GM12878 (cell line): ENCODE results near the gene CLDN16. TPM values are rescaled to one million over a fixed set of nuclear protein-coding genes. Genes with fewer than 3 reads are reported as not detected.

Experiments used
- ATAC-seq: fragments of 200-7000 bp; cut with Tn5 transposase; 3 replicates; pipeline ENCODE4 v1.9.1; 2020; ENCODE audit warnings: mild to moderate bottlenecking, moderate library complexity
- BruUV-seq: library from RNA; stranded (reverse); fragments of 400-500 nt; replicated peaks from 2 replicates; lab custom pipeline; 2021; lab: Mats Ljungman, UMichigan
- CTCF ChIA-PET: fragments of 300-600 bp; sonication (Branson Sonifier 250); formaldehyde crosslinking; extraction: SDS; loops from one replicate; lab custom pipeline; 2021; ENCODE audit warnings: inconsistent platforms; lab: Yijun Ruan, JAX
- POLR2A ChIA-PET: fragments of 350-600 bp; formaldehyde crosslinking; extraction: SDS; loops from one replicate; lab custom pipeline; 2021; ENCODE audit warnings: inconsistent platforms; lab: Charles Lee
- RAD21 ChIA-PET: fragments of 300-600 bp; sonication (Branson Sonifier 250); formaldehyde crosslinking; loops from one replicate; lab custom pipeline; 2023; ENCODE audit warnings: antibody characterized with exemption; ENCODE audit not compliant: unreplicated experiment; lab: Charles Lee
- SMC1A ChIA-PET: fragments of 300-600 bp; sonication (Branson Sonifier 250); formaldehyde crosslinking; loops from one replicate; lab custom pipeline; 2023; ENCODE audit not compliant: unreplicated experiment, uncharacterized antibody; lab: Charles Lee
- DNase-seq: peaks from one replicate; pipeline ENCODE4 v3.0.0-alpha.2; 2011; ENCODE audit warnings: low read depth, low spot score
- FAIRE-seq: peaks from 3 replicates; lab custom pipeline; 2011; peaks lifted over from hg19 to GRCh38; lab: Jason Lieb, UNC
- H2AFZ ChIP-seq: 2 replicates; pipeline ENCODE4 v1.6.0; 2011; ENCODE audit warnings: low read depth, low read length, control low read depth; ENCODE audit not compliant: control insufficient read depth
- H3K27ac ChIP-seq: 2 replicates; pipeline ENCODE4 v1.5.1; 2011; ENCODE audit warnings: control low read depth; ENCODE audit not compliant: control insufficient read depth, insufficient read depth
- H3K27me3 ChIP-seq, 2 experiments: replicated peaks in 1 of 2; 2 replicates each; pipeline versions ENCODE4 v1.6.0 to v1.6.1; 2011; ENCODE audit warnings: low read length in 1 of 2; ENCODE audit not compliant: control insufficient read depth in 2 of 2, insufficient read depth in 2 of 2
- H3K36me3 ChIP-seq, 2 experiments: 2 replicates each; pipeline ENCODE4 v1.5.1; 2011; ENCODE audit warnings: low read length in 1 of 2; ENCODE audit not compliant: control insufficient read depth in 2 of 2, insufficient read depth in 2 of 2
- H3K4me1 ChIP-seq: 2 replicates; pipeline ENCODE4 v1.6.1; 2011; ENCODE audit warnings: mild to moderate bottlenecking, low read length, moderate library complexity, mixed read lengths; ENCODE audit not compliant: control insufficient read depth, insufficient read depth
- H3K4me2 ChIP-seq: 2 replicates; pipeline ENCODE4 v1.6.0; 2011; ENCODE audit warnings: control low read depth; ENCODE audit not compliant: control insufficient read depth, insufficient read depth
- H3K4me3 ChIP-seq: fragments of 200-600 bp; sonication (generic); 2 replicates; pipeline ENCODE4 v1.5.1; 2016
- H3K79me2 ChIP-seq: 2 replicates; pipeline ENCODE4 v1.6.0; 2011; ENCODE audit warnings: low read length; ENCODE audit not compliant: control insufficient read depth, insufficient read depth
- H3K9ac ChIP-seq: 2 replicates; pipeline ENCODE4 v1.8.0; 2011; ENCODE audit warnings: low read length, control low read depth, mixed read lengths; ENCODE audit not compliant: control insufficient read depth, insufficient read depth
- H3K9me3 ChIP-seq: replicated peaks from 3 replicates; pipeline ENCODE4 v1.5.1; 2011; ENCODE audit warnings: mild to moderate bottlenecking, low read length; ENCODE audit not compliant: control insufficient read depth, insufficient read depth
- H4K20me1 ChIP-seq: 2 replicates; pipeline ENCODE4 v1.6.0; 2011; ENCODE audit not compliant: control insufficient read depth, insufficient read depth
- BACH1 ChIP-seq: fragments of 450-650 bp; IDR thresholded peaks from 2 replicates; pipeline ENCODE4 v1.6.1; 2017; ENCODE audit warnings: mild to moderate bottlenecking, borderline replicate concordance
- CEBPZ ChIP-seq: fragments of 150-350 bp; IDR thresholded peaks from 2 replicates; pipeline ENCODE4 v1.6.1; 2016; ENCODE audit warnings: low read depth, low read length
- ETV6 ChIP-seq, 2 experiments: fragments of 450-650 bp in 1 of 2; IDR thresholded peaks in 1 of 2; conservative IDR thresholded peaks in 1 of 2; 2 replicates each; pipeline ENCODE4 v1.6.1; 2014; ENCODE audit warnings: antibody characterized with exemption in 1 of 2, borderline replicate concordance in 1 of 2, low read depth in 1 of 2, mild to moderate bottlenecking in 1 of 2, moderate library complexity in 1 of 2
- HDAC2 ChIP-seq: fragments of 200-600 bp; sonication (generic); IDR thresholded peaks from 2 replicates; pipeline ENCODE4 v1.6.1; 2017
- KDM1A ChIP-seq: fragments of 200-600 bp; sonication (generic); IDR thresholded peaks from 2 replicates; pipeline ENCODE4 v1.6.1; 2016; ENCODE audit warnings: borderline replicate concordance
- MYB ChIP-seq: fragments of 150-350 bp; IDR thresholded peaks from 2 replicates; pipeline ENCODE4 v1.6.1; 2014; ENCODE audit warnings: mild to moderate bottlenecking, low read depth, low read length, borderline replicate concordance
- NFYA ChIP-seq: IDR thresholded peaks from 2 replicates; pipeline ENCODE4 v1.6.1; 2011; ENCODE audit warnings: low read depth, mild to moderate bottlenecking, low read length, improper control_type of control experiment, borderline replicate concordance
- NKRF ChIP-seq: fragments of 450-650 bp; conservative IDR thresholded peaks from 2 replicates; pipeline ENCODE4 v1.6.1; 2017; ENCODE audit warnings: mild to moderate bottlenecking, moderate library complexity
- REST ChIP-seq: IDR thresholded peaks from 2 replicates; pipeline ENCODE4 v1.6.1; 2012; ENCODE audit warnings: mild to moderate bottlenecking, low read depth, low read length
- SMARCA5 ChIP-seq: fragments of 450-650 bp; IDR thresholded peaks from 2 replicates; pipeline ENCODE4 v1.6.1; 2017; ENCODE audit warnings: mild to moderate bottlenecking
- ZNF687 ChIP-seq: fragments of 450-650 bp; IDR thresholded peaks from 2 replicates; pipeline ENCODE4 v1.6.1; 2017; ENCODE audit warnings: mild to moderate bottlenecking, moderate library complexity
- WGBS: methylation state at CpG from one replicate; pipeline ENCODE4 v1.1.6; 2016; ENCODE audit warnings: low lambda C conversion rate; ENCODE audit not compliant: insufficient replicate concordance, insufficient coverage; ENCODE audit errors: missing lambda C conversion rate; 5-methylcytosine and 5-hydroxymethylcytosine counted together
- in situ Hi-C: fragments of 300-500 bp; cut with MboI; formaldehyde crosslinking; loops from 9 replicates; pipeline ENCODE4 v1.14.3; 2018; ENCODE audit warnings: mixed read lengths
- intact Hi-C: fragments of 100-400 bp; cut with micrococcal nuclease; formaldehyde crosslinking; loops from one replicate; pipeline ENCODE4 v1.14.2; 2022; ENCODE audit not compliant: unreplicated experiment
- polyA plus RNA-seq, 11 experiments: library from polyadenylated mRNA; depleted of rRNA in 4 of 11; unstranded in 6 of 11; stranded (reverse) in 5 of 11; fragments of >200 nt; fragmentation: Nextera tagmentation in 4 of 11; fragmentation: Illumina TruSeq in 1 of 11; extraction: Ambion mirVana in 4 of 11; extraction: Trizol in 1 of 11; gene quantifications; 1 replicate in 1 of 11; 2 replicates in 10 of 11; pipeline versions ENCODE4 v1.2.1 to v1.2.3, GENCODE V29; 2011 to 2016; ENCODE audit warnings: inconsistent platforms in 2 of 11, missing spikeins in 2 of 11, low read depth in 1 of 11
- total RNA-seq, 4 experiments: library from RNA; depleted of rRNA in 3 of 4; stranded (reverse); fragments of >200 nt in 3 of 4; fragmentation: Illumina TruSeq in 1 of 4; extraction: Trizol in 1 of 4; gene quantifications; 2 replicates each; pipeline versions ENCODE4 v1.2.1 to v1.2.3, GENCODE V29; 2013 to 2021

The CLDN16 gene
- total and polyA plus RNA-seq, 10 of the 15 experiments (the other 5 are each of a cell fraction or from before 2014, with no cell fraction given): 3.2 to 26.6 (median 4.0) TPM

- ATAC-seq: no peak
- H3K9me3 ChIP-seq: no peaks in the 10 kb centered on the region
- CTCF ChIA-PET: interaction anchor here (1.3 kb wide), 1 partner anchor 469 kb away, joined by 5 read pairs; no protein-coding TSS in a partner anchor
- no peak overlapping the region for H2AFZ ChIP-seq
- no peak for FAIRE-seq
- 14% methylated on average over 2 of the region's 2 CpGs for WGBS
- POLR2A ChIA-PET: no interaction called here
- no peak overlapping the region for H3K4me2 ChIP-seq
- H3K4me1 ChIP-seq: no peaks in the 10 kb centered on the region
- no peaks in the 10 kb centered on the region for H4K20me1 ChIP-seq
- in situ Hi-C loops: no loop called here
- no peak for DNase-seq
- H3K79me2 ChIP-seq: no peaks in the 10 kb centered on the region
- no peak overlapping the region for H3K9ac ChIP-seq
- SMC1A ChIA-PET: interaction anchor here (2.4 kb wide), 1 partner anchor 12 kb away, joined by 10 read pairs; no protein-coding TSS in a partner anchor
- intact Hi-C loops: no loop called here
- no peak overlapping the region for H3K27ac ChIP-seq
- BruUV-seq: no TSS peak
- no peaks in the 10 kb centered on the region for H3K36me3 ChIP-seq
- no peaks in the 10 kb centered on the region for H3K27me3 ChIP-seq
- RAD21 ChIA-PET: no interaction called here
- no peak overlapping the region for H3K4me3 ChIP-seq
- TF ChIP-seq ZNF687: no peak
- no peak for TF ChIP-seq ETV6 (conservative IDR thresholded peaks at IDR 0.05 in 1 of 2, IDR thresholded peaks at IDR 0.05 in 1 of 2; ENCODE audit: borderline replicate concordance in 1 of 2, low read depth in 1 of 2)
- TF ChIP-seq HDAC2: no peak
- no peak for TF ChIP-seq REST
- no peak for TF ChIP-seq SMARCA5
- no peak for TF ChIP-seq NFYA
- TF ChIP-seq CEBPZ: no peak
- TF ChIP-seq NKRF: no peak
- no peak for TF ChIP-seq MYB
- no peak for TF ChIP-seq KDM1A
- TF ChIP-seq BACH1: no peak
Observed at GRCh38 chr3:190430906-190431305, 42.9 kb downstream of the CLDN16 start.
